ENCODE results near the gene PTPN7.

GRCh38 chr1:202162047-202162417 lies 1.6 kb upstream of the PTPN7 start:
- TF ChIP-seq CTCF (conservative IDR thresholded peaks at IDR 0.05; ENCODE audit: low read length) (no peak), EZH2phosphoT487 (IDR thresholded peaks at IDR 0.05; ENCODE audit: borderline replicate concordance, low read depth, low read length) (no peak)

Data from OCI-LY7 (cell line).